ENCODE measurements around the gene MGAT5.
A peak's percentile ranks its signal among the peaks of the same experiment; 100 is the strongest.

Gene MGAT5

DNA sequence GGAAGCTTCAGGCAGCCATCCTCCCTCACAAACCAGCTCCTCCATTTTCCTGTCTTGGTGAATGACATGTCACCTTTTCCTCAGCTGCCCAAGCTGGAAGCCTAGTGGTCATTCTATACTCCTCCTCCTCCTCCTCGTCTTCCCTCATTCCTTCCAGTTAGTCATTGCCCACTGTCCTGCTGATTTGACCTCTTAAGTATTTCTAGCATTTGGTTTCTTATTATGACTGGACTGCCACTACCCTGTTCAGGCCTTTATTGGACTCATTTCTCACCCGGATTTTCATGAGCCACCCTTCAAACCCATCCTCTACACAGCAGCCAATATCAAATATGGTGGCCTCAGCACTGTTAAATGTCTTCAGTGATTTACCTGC, 21.9 kb upstream of the MGAT5 start:
- DNase-seq = no peak

DNA sequence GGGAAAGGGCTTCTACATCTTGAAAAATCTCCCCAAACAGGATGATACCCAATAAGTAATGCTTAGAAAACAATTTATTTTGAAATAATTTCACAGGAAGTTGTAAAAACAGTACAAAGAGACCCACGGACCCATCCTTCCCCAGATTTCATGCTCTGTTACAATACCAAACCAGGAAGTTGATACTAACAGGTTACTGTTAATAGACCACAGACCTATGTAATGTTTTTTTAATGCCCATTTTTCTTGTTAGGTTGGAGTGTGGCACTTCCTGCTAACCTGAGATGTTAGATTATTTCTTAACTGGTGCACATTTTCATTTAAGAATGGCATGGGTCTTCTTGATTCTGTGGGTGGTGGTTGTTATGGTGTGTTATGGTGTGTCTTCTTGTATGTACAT, 21.4 kb upstream of the MGAT5 start:
- no peak for DNase-seq

- DNase-seq = no peak
Measured at GRCh38 chr2:134232868-134233727, 20.8 kb upstream of the MGAT5 start.

GRCh38 chr2:134233728-134234136, 20.1 kb upstream of the MGAT5 start:
- DNase-seq = no peak

GRCh38 chr2:134234535-134234934, 19.3 kb upstream of the MGAT5 start:
- no peak for DNase-seq

- DNase-seq = no peak
Measured at GRCh38 chr2:134235510-134236144, 18.2 kb upstream of the MGAT5 start.

DNA sequence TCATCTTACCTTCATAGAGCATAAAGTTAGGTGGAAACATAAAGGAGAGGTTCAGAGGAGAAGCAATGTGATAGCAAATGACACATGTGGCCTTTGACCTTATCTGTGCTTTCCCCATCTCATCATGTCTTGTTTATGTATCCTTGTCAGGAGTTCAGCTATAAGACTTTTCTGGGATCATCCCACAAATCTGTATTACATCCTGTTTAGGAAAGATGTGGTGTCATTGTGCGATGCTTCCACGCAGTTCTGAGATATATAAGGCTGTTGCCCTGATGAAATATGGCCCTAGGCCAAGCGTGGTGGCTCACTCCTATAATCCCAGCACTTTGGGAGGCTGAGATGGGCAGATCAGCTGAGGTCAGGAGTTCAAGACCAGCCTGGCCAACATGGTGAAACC, 15.5 kb upstream of the MGAT5 start:
- no peak for DNase-seq

DNA sequence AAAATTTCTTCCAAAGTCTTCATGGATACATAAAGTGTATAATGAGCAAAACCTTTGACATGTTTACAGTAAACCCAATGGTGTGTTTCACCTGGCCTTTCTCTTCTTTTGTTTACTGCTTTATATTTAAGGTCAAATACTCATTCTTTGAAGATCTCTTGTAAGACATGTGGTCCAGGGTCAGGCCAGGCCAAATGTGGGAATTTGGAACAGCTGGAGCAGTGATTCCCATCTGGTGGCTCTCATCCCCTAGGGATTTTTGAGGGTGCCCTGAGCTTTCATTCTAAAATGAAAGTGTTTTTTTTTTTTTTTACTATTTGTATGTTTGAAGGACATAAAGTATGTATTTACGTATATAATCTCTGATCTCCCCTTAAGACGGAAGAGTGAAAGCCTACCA, 13.8 kb upstream of the MGAT5 start:
- DNase-seq = no peak

DNA sequence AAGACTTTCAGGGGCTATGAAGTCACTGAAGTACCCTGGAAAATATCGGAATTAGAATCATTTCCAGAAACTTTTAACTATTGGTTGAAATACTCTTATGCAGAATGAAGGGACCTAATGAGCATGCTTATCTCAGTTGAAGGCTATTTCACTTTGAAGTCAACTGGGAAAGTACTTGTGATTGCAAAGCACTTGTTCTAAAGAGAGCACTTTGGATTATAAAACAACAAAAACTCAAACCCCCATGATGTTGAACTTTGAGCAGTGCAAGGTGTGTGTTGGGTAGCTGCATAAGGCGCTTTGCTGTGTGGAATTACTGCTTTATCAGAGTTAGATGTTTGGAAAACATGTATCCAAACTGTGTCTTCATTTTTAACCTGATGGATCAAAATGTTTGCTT, 12.0 kb upstream of the MGAT5 start:
- no peak for DNase-seq

GRCh38 chr2:134243244-134243643, 10.6 kb upstream of the MGAT5 start:
- no peak for DNase-seq

DNA sequence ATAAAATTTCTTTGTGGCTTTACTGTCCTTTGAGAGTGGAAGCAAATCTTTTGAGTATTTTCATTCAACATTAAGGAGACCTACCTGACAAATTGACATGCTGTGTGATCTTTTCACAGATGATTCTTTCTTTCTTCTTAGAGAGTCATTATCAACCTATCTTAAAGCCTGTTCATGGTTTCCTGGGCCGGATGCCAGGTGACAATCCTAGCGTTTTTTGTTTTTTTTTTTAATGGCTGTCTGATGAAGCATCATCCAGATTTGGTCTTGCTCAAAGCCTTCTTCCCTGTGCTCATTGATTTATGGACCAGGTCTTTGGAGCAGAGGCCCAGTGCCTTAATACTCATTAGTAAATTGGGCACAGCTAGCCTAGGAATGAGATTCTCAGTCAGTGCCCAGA, 9.8 kb upstream of the MGAT5 start:
- no peak for DNase-seq

- no peak for DNase-seq
Measured at GRCh38 chr2:134244587-134244986, 9.3 kb upstream of the MGAT5 start.

GRCh38 chr2:134245340-134245984, 8.4 kb upstream of the MGAT5 start:
- peak; percentile 88 for DNase-seq

- no peak for DNase-seq
Measured at GRCh38 chr2:134246154-134246874, 7.6 kb upstream of the MGAT5 start.

GRCh38 chr2:134247679-134248078, 6.2 kb upstream of the MGAT5 start:
- no peak for DNase-seq

DNA sequence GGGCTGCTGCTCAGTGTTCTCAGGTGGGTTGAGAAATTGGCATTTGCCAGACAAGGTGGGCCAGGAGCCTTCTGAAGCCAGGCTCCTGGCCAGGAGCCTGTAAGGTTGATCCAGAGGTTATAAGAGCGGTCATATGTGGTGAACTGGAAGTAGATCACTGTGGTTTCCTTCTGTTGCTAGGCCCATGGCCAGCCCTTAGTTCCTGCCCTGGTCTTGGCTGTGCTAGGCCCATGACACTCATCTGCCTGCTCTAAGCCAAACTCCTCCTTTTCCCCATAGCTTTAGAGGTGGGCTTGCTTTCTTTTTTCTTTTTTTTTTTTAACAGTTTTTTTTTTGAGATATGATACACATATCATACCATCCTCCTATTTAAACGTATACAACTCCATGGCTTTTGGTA, 5.0 kb upstream of the MGAT5 start:
- DNase-seq = no peak

DNA sequence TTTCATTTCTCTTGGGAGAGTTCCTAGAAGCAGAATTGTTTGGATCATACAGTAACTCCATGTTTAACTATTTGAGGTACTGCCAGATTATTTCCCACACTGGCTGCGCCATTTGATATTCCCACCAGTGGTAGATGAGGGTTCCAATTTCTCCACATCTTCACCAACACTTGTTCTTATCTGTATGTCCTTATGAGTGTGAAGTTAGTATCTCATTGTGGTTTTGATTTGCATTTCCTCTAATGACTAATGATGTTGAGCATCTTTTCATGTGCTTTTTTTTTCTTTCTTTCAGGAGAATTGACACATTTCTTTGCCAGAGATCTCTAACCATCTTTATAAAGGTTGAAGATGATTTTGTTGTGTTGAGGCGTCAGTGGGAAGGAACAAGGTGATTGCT, 4.1 kb upstream of the MGAT5 start:
- no peak for DNase-seq

- DNase-seq = peak; percentile 48
Measured at GRCh38 chr2:134250840-134251461, 2.9 kb upstream of the MGAT5 start.

GRCh38 chr2:134252092-134252750, 1.7 kb upstream of the MGAT5 start:
- peak; percentile 73 for DNase-seq

DNA sequence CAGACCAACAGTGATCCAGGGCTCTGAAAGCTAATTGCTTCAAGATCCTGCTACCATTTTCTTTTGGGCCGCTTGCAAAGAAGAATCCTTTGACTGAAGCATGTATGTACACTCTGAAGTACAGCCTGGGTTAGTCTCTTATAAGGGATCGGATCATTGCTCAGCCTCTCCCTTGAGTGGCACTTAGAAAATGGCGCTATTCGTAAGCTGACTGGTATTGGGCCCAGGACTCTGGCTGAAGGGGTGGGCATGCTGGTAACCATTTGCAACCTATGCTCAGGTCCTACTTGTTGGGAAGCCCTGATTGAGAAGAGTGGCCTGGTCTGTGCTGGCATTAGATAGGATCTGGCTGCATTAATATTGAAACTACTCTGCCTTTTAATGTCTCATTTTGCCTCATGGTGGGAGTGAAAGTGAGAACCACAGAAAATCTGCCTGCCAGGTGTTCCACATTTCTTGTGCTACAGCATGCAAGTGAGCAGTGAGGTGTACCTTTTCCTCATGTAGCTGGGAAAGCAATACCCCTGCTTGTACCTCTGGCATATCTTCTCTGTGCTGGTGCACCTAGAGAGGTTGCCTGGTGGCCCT, 661 bp upstream of the MGAT5 start:
- peak; percentile 45 for DNase-seq

GRCh38 chr2:134254824-134255223, 952 bp downstream of the MGAT5 start:
- DNase-seq = no peak

GRCh38 chr2:134256956-134257355, 3.1 kb downstream of the MGAT5 start:
- DNase-seq = no peak

All from stimulated activated CD4-positive, alpha-beta T cell treated with anti-CD3 and anti-CD28 coated beads, Interleukin-15, amount 100 ng/mL, for 24 hours (primary cell).